SK-N-SH (cell line): ENCODE results near the gene RGS7.

ENCODE experiments used
- EP300 ChIP-seq, 2 experiments: IDR thresholded peaks; 2 replicates each; pipeline versions ENCODE4 v1.4.0 to v1.6.1; 2012; ENCODE audit warnings: borderline replicate concordance in 1 of 2, low read depth in 1 of 2, low read length in 1 of 2
- FOXJ3 ChIP-seq: sonication (generic); formaldehyde crosslinking; IDR thresholded peaks from 2 replicates; pipeline ENCODE4 v1.5.1; 2020; ENCODE audit warnings: mild to moderate bottlenecking, missing genetic modification reagents
- NFIC ChIP-seq: IDR thresholded peaks from 2 replicates; pipeline ENCODE4 v1.4.0; 2012; ENCODE audit warnings: borderline replicate concordance
- POLR2AphosphoS5 ChIP-seq: IDR thresholded peaks from 2 replicates; pipeline ENCODE4 v1.6.1; 2012; ENCODE audit warnings: low read depth, low read length
- SIN3A ChIP-seq: IDR thresholded peaks from 2 replicates; pipeline ENCODE4 v1.6.1; 2012; ENCODE audit warnings: low read depth, mild to moderate bottlenecking, low read length, moderate library complexity, borderline replicate concordance
- YY1 ChIP-seq: IDR thresholded peaks from 2 replicates; pipeline ENCODE4 v1.4.0; 2012; ENCODE audit warnings: low read depth, mild to moderate bottlenecking
- TF ChIP-seq, protein P1 (sequence below): IDR thresholded peaks from 2 replicates; pipeline ENCODE4 v1.4.0; 2012; ENCODE audit warnings: low read depth, borderline replicate concordance
- TF ChIP-seq, protein P2 (sequence below): fragments of 200-600 bp; sonication (generic); IDR thresholded peaks from 2 replicates; pipeline ENCODE4 v1.6.1; 2017; ENCODE audit warnings: antibody characterized with exemption, mild to moderate bottlenecking, moderate library complexity
- TF ChIP-seq, protein P3 (sequence below): IDR thresholded peaks from 2 replicates; pipeline ENCODE4 v1.4.0; 2012; ENCODE audit warnings: low read depth

DNA sequence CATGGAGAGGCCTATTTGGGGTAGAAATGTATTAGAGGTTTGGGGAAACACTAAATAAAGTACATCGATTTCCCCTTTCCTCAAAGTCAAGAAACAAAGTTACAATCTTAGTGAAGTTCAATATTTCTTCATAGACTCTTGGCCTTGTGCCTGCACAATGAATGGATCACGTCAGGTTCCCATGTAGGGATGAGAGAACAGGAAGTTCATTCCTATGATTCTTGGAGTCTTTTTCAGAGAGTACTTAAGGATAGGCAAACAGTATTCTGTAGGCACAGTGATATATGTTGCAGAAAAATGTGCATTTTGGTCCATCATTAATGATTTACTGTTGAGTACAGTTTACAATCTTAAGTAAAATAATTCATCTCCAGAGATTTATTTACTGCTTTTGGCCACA is 275.5 kb downstream of the RGS7 start:
- TF ChIP-seq, protein P1, sequence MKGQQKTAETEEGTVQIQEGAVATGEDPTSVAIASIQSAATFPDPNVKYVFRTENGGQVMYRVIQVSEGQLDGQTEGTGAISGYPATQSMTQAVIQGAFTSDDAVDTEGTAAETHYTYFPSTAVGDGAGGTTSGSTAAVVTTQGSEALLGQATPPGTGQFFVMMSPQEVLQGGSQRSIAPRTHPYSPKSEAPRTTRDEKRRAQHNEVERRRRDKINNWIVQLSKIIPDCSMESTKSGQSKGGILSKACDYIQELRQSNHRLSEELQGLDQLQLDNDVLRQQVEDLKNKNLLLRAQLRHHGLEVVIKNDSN, result no peak
- TF ChIP-seq FOXJ3 (CRISPR knock-in tag), result no peak
- TF ChIP-seq, protein P2, sequence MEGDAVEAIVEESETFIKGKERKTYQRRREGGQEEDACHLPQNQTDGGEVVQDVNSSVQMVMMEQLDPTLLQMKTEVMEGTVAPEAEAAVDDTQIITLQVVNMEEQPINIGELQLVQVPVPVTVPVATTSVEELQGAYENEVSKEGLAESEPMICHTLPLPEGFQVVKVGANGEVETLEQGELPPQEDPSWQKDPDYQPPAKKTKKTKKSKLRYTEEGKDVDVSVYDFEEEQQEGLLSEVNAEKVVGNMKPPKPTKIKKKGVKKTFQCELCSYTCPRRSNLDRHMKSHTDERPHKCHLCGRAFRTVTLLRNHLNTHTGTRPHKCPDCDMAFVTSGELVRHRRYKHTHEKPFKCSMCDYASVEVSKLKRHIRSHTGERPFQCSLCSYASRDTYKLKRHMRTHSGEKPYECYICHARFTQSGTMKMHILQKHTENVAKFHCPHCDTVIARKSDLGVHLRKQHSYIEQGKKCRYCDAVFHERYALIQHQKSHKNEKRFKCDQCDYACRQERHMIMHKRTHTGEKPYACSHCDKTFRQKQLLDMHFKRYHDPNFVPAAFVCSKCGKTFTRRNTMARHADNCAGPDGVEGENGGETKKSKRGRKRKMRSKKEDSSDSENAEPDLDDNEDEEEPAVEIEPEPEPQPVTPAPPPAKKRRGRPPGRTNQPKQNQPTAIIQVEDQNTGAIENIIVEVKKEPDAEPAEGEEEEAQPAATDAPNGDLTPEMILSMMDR, result no peak
- no peak for TF ChIP-seq SIN3A
- TF ChIP-seq POLR2AphosphoS5, result no peak
- no peak for TF ChIP-seq EP300 (IDR thresholded peaks at IDR 0.05; ENCODE audit: borderline replicate concordance in 1 of 2, low read depth in 1 of 2, low read length in 1 of 2)
- TF ChIP-seq YY1, result no peak
- TF ChIP-seq NFIC, result no peak
- TF ChIP-seq, protein P3, sequence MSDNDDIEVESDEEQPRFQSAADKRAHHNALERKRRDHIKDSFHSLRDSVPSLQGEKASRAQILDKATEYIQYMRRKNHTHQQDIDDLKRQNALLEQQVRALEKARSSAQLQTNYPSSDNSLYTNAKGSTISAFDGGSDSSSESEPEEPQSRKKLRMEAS, result no peak
